ENCODE measurements around the gene CACNA1G.

Gene CACNA1G

GRCh38 chr17:50588391-50589049 lies 28.0 kb downstream of the CACNA1G start:
- no peak for DNase-seq (ENCODE audit: low read depth in 3 of 3)

GRCh38 chr17:50589095-50589705 lies 28.7 kb downstream of the CACNA1G start:
- DNase-seq (ENCODE audit: low read depth in 3 of 3), result no peak

DNA sequence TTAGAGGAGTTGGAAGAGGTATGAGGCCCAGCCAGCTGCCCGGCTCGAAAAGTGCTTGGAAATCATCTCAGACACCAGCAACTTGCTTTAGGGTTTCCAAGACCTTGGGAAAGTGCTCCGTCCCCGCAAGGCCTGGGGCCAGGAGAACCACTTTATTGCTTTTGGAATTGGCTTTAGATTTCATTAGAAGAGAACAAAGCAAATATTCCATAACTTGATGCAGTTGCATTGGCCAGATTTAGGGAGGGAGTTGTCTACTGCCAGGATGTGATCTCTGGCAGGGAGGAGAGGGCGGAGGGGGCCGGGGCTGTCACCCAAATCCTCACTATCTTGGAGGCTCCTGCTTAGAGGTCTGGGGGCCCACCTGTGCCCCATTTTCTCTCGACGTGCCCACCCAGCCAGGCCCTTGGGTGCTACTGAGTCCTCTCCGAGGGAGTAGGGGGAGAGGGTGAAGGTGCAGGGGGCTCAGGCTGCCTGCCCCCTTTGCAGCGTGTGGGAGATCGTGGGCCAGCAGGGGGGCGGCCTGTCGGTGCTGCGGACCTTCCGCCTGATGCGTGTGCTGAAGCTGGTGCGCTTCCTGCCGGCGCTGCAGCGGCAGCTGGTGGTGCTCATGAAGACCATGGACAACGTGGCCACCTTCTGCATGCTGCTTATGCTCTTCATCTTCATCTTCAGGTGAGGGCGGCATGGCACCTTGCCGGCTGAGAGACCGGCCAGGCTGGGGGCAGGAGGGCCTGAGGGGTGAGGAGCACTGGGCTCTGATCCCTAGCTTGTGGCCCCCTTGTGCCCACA lies 30.6 kb downstream of the CACNA1G start:
- DNase-seq (ENCODE audit: low read depth in 3 of 3), result no peak

DNA sequence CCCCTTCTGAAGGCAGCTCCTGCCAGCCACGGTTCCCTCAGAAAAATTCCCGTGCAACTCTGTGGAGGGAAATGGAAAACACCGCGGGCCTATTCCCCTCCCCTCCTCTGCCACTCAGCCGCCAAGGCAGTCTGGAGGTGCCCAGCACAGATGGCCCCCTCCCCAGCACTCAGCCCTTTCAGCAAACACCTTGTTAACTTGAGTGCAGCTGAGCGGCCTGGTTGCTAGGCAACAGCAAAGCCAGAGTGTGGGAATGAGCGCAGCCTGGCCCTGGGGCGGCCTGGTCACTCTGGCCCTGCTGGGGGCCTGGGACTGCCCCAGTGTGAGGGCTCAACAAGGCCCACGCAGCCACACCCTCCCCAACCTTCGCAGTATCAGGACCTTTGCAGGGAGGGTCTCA lies 32.8 kb downstream of the CACNA1G start:
- DNase-seq (ENCODE audit: low read depth in 3 of 3), result no peak

DNA sequence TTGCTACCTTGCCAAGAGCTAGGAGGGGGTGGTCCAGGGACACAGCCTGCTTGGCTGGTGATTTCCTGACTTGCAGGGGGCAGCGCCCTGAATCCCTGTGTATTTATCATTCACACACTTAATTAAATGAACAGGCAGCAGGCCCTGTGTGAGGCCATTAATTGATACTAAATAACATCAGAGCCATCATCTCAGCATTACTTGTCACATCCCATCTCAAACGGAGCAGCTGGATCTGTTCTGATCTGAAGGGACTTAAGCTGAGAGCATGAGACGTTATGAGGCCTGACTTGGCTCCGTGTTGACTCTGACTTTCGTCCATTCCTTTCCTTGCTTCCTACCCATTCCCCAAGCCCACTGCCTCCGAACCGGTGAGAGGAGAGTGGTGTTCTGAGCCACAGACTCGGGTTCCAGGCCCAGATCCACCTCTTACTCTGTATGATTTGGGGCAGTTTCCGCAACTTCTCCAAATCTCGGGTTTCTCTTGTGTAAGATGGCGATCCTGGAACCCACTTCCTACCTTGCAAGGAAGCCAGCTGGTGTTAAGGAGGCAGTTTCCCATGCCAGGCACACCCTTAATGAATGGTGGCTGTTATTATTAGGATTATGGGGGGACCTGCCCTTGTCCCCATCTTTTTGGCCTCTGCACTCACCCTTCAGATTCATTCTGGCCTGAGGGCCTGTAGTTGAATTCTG lies 33.8 kb downstream of the CACNA1G start:
- DNase-seq (ENCODE audit: low read depth in 3 of 3), result no peak

DNA sequence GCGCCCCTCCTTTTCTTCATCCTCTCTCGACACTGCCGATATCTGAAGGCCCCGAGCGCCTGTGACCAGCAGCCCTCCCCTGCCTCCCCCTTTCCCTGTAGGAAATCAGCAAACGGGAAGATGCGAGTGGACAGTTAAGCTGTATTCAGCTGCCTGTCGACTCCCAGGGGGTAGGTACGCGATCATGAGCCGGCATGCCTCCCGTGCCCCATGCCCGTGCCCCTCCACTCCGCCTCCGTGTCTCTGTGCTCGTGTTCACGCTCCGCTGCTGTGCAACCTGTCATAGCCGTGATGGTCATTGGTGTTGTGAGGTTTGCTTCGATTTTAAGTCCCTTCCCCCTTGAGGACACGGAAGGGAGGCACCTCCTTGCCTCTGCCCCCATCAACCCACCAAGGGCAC lies 34.4 kb downstream of the CACNA1G start:
- DNase-seq (ENCODE audit: low read depth in 3 of 3), result no peak

GRCh38 chr17:50596191-50597037 lies 35.9 kb downstream of the CACNA1G start:
- DNase-seq (ENCODE audit: low read depth in 3 of 3), result no peak

DNA sequence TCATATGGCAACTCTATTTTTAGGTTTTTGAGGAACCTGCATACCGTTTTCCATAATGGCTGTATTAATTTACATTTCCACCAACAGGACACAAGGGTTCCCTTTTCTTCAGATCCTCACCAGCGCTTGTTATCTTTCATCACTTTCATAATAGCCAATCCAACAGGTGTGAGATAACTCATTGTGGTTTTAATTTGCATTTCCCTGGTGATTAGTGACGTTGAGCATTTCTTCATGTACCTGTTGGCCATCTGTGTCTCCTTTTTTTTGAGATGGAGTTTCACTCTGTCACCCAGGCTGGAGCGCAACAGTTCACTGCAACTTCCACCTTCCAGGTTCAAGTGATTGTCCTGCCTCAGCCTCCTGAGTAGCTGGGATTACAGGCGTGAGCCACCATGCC lies 38.0 kb downstream of the CACNA1G start:
- DNase-seq (ENCODE audit: low read depth in 3 of 3), result no peak

DNA sequence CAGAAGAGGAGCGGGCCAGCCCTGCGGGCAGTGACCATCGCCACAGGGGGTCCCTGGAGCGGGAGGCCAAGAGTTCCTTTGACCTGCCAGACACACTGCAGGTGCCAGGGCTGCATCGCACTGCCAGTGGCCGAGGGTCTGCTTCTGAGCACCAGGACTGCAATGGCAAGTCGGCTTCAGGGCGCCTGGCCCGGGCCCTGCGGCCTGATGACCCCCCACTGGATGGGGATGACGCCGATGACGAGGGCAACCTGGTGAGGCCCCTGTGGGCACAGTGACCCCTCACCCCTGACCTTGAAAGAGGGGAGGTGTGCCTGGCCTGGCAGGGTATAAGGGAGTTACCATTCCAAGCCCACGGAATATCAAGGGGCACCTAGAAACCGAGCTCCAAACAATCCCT lies 39.1 kb downstream of the CACNA1G start:
- DNase-seq (ENCODE audit: low read depth in 3 of 3), result no peak

DNA sequence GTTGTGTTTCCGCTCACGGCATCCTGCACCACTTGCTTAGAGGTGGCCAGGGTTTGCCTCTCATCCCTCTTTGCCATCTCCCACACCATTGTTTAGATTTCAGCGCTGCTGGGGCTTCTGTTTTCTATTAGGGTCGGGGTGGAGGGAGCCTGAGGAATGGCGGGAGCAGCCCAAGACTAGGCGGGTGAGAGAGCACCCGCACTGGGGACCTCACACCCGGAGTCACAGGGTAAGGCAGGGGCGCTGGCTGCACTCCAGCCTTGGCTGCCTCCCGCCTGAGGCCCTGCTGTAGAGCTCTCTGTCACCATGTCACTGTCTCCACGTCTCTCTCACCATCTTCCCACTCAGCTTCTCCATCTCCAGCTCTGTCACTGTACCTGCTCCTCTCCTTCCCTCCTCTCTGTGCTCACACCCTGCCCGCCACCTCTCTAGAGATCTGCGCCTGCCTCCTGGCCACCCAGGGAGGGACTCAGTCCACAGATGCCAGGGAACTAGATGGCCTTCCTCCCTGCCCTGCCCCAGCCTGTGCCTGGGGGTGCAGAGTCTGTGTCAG lies 41.4 kb downstream of the CACNA1G start:
- no peak for DNase-seq (ENCODE audit: low read depth in 3 of 3)

GRCh38 chr17:50602836-50603235 lies 42.3 kb downstream of the CACNA1G start:
- no peak for DNase-seq (ENCODE audit: low read depth in 3 of 3)

DNA sequence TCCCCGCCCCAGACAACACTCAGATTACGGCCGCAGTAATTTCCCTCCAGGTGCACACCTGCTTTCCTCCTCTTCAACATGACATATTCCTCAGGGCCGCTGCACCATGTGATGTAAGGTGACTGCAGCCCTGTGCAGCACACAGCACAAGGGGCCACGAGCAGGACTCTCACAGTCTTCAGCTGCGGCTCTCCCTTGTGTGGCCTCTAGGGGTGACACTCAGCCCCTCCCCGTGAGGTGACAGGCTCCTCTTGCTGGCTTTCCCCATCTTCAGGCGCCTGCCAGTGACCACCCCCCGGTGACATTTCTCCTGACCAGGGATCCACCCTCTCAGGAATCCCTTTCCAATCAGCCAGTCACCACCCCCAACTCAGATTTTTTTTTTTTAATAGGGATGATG lies 42.8 kb downstream of the CACNA1G start:
- DNase-seq (ENCODE audit: low read depth in 3 of 3), result no peak

DNA sequence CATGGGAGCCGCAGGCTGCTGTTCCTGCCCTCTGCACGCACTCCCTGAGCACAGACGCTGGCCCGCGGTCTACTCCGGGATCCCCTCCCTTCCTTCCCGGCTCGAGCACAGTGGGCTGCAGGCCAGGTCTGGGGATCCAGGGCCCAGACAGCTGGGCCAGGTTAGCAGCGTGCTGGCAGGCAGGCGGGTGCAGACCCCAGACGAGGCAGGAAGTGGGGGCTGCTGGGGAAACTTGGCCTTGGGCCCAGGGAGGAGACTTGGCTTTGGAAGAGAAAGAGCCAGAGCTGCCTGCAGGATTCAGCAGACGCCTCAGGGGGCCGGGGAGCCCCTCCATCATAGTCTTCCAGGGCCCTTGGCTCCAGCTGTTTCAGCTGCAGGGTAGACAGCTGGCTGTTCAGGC lies 44.0 kb downstream of the CACNA1G start:
- DNase-seq (ENCODE audit: low read depth in 3 of 3), result no peak

- no peak for DNase-seq (ENCODE audit: low read depth in 3 of 3)
These were observed 44.9 kb downstream of the CACNA1G start for GRCh38 chr17:50605429-50605828.

DNA sequence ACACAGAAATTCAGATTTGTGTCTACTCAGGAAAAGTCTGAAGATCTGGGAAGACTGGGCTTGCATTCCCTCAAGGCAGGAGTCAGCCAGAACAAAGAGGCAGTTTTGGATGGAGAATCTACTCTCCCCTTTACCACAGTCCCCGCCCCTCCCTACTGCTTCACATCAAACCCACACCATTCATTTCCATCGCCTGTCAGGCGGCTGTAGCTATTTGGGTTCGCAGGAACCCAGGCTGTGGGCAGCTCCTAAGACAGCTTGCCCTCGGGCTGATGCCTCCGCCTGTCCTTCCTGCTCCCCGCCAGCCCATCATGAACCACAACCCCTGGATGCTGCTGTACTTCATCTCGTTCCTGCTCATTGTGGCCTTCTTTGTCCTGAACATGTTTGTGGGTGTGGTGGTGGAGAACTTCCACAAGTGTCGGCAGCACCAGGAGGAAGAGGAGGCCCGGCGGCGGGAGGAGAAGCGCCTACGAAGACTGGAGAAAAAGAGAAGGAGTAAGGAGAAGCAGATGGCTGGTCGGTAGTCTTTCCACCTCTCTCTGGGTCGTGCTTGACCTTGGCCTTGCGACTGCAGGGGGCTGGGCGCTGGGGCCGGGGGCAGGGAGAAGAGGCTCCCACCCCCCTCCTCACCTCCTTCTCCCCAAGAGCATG lies 47.1 kb downstream of the CACNA1G start:
- no peak for DNase-seq (ENCODE audit: low read depth in 3 of 3)

GRCh38 chr17:50608700-50609379 lies 48.3 kb downstream of the CACNA1G start:
- DNase-seq (ENCODE audit: low read depth in 3 of 3), result no peak

DNA sequence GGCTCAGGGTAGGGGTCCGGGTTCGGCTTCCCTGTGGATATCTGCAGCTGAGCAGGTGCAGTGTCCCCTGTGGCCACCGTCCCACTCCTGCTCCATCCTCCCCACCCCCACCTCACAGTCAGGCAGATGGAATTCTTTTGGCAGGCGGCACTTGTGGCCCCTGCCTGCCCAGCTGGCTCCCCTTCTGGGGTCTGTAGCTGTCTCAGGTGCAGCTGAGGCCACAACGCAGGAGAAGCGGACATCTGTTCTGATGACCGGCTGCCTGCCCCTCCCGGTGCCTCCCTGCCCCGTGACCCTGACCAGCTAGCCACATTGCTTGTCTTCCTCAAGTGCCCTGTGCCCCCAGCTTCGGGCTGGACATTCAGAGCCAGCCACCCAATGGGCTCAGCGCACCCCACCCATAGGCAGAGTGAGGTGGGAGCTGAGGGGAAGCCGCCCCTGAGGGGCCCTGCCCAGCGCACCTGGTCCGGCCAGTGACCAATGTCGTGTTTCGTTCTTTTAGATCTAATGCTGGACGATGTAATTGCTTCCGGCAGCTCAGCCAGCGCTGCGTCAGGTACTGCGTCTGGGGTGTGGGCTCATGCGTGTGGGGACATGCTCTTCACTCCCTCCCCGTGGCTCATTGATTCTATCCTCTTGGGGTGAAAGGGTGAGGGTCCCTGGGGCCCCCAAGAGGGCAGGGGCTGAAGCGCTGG lies 49.0 kb downstream of the CACNA1G start:
- DNase-seq (ENCODE audit: low read depth in 3 of 3), result no peak

GRCh38 chr17:50611634-50612033 lies 51.1 kb downstream of the CACNA1G start:
- no peak for DNase-seq (ENCODE audit: low read depth in 3 of 3)

GRCh38 chr17:50612281-50612680 lies 51.8 kb downstream of the CACNA1G start:
- no peak for DNase-seq (ENCODE audit: low read depth in 3 of 3)

Measured in stimulated activated CD4-positive, alpha-beta T cell treated with anti-CD3 and anti-CD28 coated beads, TNF-alpha, amount 100 ng/mL, for 48 hours (primary cell).